ENCODE measurements around the gene LRG1. TPM values are rescaled to one million over a fixed set of nuclear protein-coding genes. Genes with fewer than 3 reads are reported as not detected.

The LRG1 gene
- total RNA-seq, 1 donor from 2014 or later = 2.9 TPM

- intact Hi-C loops (cut with DNase I) = no loop called here
- DNase-seq (ENCODE audit: low spot score) = no peak
- peak; percentile 83 for ATAC-seq
Measured at GRCh38 chr19:4518345-4519171, 21.3 kb downstream of the LRG1 start, which contains the start of gene PLIN4. TSS of gene PLIN4 (minus strand) at chr19:4518486. CDS start at chr19:4518272, 214 bp downstream.

- intact Hi-C loops (cut with DNase I) = no loop called here
- ATAC-seq = no peak
- no peak for DNase-seq (ENCODE audit: low spot score)
Measured at GRCh38 chr19:4517451-4518057, 22.3 kb downstream of the LRG1 start.

- intact Hi-C loops (cut with DNase I) = no loop called here
- peak; percentile 29 for ATAC-seq
Measured at GRCh38 chr19:4516939-4517300, 22.9 kb downstream of the LRG1 start.

DNA sequence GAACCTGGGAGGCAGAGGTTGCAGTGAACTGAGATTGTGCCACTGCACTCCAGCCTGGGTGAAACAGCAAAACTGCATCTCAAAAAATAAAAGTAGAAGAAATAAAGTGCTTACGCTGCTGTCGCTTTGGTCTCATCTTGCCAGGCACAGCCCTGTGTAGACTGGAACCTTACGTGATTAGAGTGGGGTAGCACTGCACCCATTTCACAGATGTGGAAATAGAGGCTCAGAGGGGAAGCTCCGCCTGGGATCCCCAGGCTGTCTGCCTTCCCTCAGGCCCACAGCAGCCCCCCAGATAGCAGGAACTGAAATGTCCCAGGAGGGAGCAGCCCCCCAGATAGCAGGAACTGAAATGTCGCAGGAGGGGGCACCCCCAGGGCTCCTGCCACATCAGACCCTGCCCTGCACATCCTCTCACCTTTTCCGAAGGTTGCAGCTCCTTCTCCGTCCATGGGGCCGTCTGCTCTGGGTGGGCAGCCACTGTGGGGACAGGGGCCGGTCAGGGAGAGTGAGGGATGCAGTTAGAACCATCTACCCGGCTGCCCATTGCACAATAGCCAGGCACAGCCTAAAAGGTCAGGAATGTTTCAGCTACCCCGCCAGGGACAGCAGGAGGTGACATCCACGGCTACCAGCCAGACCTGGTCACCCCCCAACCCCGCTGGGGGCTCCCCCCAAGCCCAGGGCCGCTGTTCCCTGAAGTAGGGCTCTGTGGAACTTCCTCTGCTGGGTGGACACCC lies 23.5 kb downstream of the LRG1 start:
- ATAC-seq (peak; percentile 4), DNase-seq (ENCODE audit: low spot score) (no peak)
- intact Hi-C loops (cut with DNase I) = no loop called here

More at GRCh38 chr19:4516939-4517300, 22.9 kb downstream of the LRG1 start:
- DNase-seq (ENCODE audit: low spot score) = no peak

DNA sequence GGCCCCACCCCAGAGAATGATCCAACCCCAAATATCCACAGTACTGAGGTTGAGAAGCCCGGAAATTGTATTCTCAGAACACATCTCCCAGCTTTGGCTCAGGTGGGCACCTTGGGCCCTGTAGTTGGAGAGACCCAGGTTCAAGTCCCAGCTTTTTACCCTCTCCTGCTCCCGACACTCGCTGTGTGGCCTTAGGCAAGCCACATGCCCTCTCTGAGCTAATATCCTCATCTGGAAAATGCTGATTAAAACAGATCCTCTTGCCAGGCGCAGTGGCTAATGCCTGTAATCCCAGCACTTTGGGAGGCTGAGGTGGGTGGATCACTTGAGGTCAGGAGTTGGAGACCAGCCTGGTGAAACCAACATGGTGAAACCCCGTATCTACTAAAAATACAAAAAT lies 24.1 kb downstream of the LRG1 start:
- ATAC-seq = no peak
- intact Hi-C loops (cut with DNase I) = no loop called here
- DNase-seq (ENCODE audit: low spot score) = no peak

- intact Hi-C loops (cut with DNase I) = no loop called here
- no peak for ATAC-seq
- DNase-seq (ENCODE audit: low spot score) = no peak
Measured at GRCh38 chr19:4513248-4513647, 26.6 kb downstream of the LRG1 start.

GRCh38 chr19:4512070-4512469 lies 27.8 kb downstream of the LRG1 start:
- ATAC-seq (no peak), DNase-seq (ENCODE audit: low spot score) (no peak)
- intact Hi-C loops (cut with DNase I) = no loop called here

DNA sequence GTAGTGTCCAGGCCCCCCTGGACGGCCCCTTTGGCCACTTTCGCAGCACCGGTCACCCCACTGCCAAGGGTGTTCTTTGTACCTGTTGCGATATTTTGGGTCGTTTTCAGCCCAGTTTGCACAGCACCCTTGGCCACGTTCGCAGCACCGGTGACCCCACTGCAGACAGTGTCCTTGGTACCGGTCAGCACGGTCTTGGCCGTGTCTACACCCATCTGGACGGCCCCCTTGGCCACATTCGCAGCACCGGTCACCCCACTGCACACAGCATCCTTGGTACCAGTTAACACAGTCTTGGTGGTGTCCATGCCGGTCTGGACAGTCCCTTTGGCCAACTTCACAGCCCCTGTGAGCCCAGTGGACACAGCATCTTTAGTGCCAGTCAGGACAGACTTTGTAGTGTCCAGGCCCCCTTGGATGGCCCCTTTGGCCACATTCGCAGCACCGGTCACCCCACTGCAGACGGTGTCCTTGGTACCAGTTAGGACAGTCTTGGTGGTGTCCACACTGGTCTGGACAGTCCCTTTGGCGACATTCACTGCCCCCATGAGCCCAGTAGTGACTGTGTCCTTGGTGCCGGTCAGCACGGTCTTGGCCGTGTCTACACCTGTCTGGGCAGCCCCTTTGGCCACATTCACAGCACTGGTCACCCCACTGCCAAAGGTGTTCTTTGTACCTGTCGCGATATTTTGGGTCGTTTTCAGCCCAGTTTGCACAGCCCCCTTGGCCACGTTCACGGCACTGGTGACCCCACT lies 28.4 kb downstream of the LRG1 start:
- no peak for ATAC-seq
- intact Hi-C loops (cut with DNase I) = no loop called here
- peak; percentile 56 for DNase-seq (ENCODE audit: low spot score)

GRCh38 chr19:4510435-4511255 lies 29.2 kb downstream of the LRG1 start:
- no peak for DNase-seq (ENCODE audit: low spot score)
- peak; percentile 21 for ATAC-seq
- intact Hi-C loops (cut with DNase I) = no loop called here

DNA sequence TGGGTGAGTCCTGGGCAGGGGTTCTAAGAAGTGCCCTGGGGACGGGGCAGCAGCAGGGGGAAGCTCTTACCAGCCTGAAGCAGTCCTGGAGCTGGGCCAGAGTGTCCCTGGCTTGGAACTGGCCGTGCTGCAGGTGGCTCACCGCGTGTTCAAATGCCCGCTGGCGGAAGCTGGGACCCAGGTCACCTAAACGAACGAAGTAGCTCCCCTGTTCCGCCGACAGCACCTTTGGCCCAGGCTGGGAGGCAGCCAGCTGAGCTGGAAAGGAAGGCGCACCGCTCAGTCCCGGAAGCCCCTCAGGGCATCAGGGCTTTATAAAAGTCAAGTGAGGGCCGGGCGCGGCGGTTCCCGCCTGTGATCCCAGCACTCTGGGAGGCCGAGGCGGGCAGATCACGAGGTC lies 31.1 kb downstream of the LRG1 start:
- DNase-seq (ENCODE audit: low spot score) = no peak

DNA sequence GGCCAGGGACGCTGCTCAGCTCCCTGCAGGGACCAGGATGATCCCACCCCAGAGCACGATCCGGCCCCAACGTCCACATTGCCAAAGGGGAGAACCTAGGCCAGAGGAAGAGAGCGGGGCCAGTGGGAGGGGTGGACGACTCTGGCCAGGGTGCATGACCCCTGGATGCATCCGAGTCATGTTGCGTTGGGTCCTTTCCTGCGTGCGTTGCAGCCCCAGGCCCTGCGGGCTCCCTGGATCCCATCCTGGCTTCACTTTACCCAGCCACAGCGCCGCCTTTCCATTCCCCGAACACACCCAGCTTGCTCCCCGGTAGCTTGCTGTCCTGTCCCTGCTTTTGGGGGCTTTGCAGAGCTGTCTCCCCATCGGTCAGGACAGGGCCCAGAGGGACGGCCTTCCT lies 32.0 kb downstream of the LRG1 start:
- ATAC-seq (no peak), DNase-seq (ENCODE audit: low spot score) (no peak)
- intact Hi-C loops (cut with DNase I) = no loop called here

More for the DNA sequence above, 31.1 kb downstream of the LRG1 start:
- intact Hi-C loops (cut with DNase I) = no loop called here
- ATAC-seq = no peak

- ATAC-seq (no peak), DNase-seq (ENCODE audit: low spot score) (no peak)
- intact Hi-C loops (cut with DNase I) = no loop called here
Measured at GRCh38 chr19:4507150-4507452, 32.7 kb downstream of the LRG1 start.

GRCh38 chr19:4506449-4507149 lies 33.2 kb downstream of the LRG1 start:
- ATAC-seq (no peak), DNase-seq (ENCODE audit: low spot score) (no peak)
- intact Hi-C loops (cut with DNase I) = no loop called here

DNA sequence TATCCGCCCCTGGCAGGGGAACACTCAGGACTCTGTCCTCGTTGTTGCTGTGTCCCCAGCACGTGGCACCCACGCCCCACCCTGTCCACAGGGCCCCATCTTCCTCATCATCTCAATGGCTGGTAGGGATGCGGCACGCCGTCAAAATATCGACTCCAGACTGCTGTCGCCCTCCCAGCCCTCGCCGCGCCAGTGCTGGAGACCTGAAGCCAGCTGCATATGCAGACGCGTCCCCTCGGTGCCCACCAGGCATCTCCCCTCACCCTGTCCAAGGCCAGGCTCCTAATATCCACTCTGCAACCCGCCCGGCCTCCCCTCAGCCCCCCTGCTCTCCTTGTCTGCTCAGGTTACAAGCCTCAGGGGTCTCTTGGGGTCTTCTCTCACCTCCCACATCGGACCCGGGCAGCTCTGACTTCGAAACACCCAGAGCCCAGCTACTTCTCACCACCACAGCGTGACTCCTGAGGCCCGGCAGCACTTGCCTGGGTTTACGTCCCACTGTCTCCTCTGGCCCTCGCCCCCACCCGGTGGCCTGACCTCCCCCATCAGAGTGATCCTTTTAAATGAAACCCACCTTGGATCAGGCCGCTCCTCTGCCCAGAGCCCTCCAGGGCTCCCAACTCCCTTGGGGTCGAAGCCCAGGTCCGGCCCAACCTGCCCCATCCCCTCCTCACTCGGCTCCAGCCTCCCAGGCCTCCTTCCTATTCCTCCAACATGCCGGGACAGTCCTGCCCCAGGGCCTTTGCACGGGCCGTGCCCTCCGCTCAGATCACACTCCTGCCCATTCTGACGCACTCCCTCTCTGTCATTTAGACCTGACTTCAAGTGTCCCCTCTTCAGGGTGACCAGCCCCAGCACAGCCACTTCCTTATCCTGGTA lies 34.0 kb downstream of the LRG1 start:
- ATAC-seq (no peak), DNase-seq (ENCODE audit: low spot score) (no peak)
- intact Hi-C loops (cut with DNase I) = no loop called here

DNA sequence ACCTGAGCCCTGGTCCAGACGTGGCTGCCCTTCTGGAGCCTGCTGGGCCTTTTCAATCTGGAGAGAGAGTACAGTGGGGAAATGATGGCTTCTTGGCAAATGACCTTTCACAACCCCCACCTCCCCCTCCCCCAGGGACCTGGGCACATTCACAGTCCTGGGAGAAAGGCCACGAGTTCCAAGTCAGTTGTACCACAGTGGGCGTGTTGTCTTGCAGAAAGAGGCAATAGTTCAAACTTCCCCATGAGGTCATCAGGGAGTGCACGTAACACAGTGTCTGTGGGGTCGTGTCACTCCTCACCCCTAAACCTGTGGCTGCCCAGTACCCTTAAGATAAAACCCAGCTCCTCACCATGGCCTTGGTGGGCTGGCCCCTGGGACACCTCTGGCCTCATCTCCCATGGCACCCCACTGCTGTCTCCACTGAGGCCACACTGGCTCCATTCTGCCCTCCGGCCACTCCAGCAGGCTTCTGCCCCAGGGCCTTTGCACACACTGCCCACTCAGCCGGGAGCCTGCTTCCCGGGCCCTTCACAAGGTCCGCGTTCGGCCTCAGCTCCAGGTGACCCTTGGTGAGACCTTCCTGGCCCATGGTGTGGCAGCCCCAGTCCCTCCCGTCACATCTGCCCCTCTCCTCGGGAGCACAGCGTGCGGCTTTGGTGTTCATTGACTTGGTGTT lies 34.8 kb downstream of the LRG1 start:
- ATAC-seq (peak; percentile 20), DNase-seq (ENCODE audit: low spot score) (no peak)
- intact Hi-C loops (cut with DNase I) = no loop called here

DNA sequence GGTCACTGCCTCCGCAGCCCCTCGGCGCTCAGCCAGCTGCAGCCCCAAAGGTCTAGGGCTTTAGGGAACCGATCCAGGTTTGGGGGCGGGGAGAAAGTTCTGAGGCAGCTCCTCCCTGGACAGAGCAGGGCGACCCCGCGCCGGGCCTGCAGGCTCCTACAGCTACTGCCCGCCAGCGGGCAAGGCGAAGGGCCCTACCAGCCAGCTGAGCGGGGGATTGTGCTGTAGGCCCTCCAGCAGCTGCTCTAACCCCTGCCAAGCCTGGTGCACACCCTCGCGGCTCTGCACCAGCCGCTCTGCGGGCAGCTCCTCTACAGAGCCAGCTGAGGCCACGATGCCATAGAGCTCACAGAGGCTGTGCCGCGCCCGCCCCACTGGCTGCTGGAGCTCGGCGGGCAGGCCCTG lies 35.5 kb downstream of the LRG1 start:
- intact Hi-C loops (cut with DNase I) = no loop called here
- DNase-seq (ENCODE audit: low spot score) = no peak
- peak; percentile 18 for ATAC-seq

DNA sequence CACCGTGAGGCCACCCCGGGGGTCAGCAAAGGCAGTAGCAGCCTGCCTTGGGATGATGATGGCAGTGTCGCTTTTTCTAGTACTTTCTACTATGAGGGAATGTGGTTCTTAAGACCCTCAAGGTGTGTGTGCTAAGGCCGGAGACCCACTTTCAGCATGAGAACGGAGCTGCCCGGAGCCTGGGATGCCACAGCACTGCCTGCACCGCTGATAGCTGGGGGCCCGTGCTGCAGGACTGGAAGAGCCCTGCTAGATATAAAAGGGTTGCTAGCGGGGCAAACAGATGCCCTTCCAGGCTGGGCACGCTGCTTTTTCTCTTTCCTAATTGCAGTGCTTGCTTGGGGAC lies 36.0 kb downstream of the LRG1 start:
- DNase-seq (ENCODE audit: low spot score) (no peak), ATAC-seq (no peak)
- intact Hi-C loops (cut with DNase I) = no loop called here

Data from sciatic nerve (tissue), 2 donors.